Measurements from ENCODE around the gene PNMA1. TPM values are rescaled to one million over a fixed set of nuclear protein-coding genes. Genes with fewer than 3 reads are reported as not detected.
A peak's percentile ranks its signal among the peaks of the same experiment; 100 is the strongest.

PNMA1 gene
- total RNA-seq, 1 experiment from 2014 or later: 7.7 TPM

DNA sequence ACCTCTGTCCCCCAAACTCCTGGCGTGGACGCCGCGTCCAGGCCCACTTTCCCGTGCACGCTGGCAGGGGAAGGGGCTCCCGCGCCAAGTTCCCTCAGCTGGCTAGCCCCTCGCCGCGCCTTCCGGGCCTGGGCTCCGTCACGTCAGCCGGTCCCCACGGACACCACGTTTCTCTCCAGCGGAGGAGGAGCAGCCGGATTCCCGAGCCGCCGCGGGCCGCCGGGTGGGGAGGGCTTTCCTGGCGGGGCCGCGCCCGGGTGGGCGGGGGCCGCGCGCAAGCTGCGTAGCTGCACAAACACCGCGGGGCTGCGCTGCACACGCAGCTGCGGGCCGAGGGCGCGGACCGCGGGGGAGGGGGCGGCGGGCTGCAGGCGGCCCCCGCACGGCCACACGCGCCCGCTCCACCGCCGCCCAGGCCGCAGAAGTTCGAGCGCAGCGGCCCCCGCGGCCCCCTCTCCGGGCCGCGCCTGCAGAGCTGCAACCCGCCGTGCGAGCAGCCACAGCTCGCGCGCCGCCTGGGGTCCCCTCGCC is 45.1 kb upstream of the PNMA1 start:
- Histone ChIP-seq H3K27me3 (ENCODE audit: low read length) (no peaks in the 10 kb centered on the region), H3K27ac (ENCODE audit: low read length) (peak overlapping the region; percentile 89), H4K20me1 (ENCODE audit: insufficient read depth, low read depth, low read length) (peaks cover 35% of the 10 kb centered on the region), H3K79me2 (ENCODE audit: low read length) (peaks cover 92% of the 10 kb centered on the region), H3K9me2 (replicated peaks; ENCODE audit: insufficient read depth, low read length) (no peaks in the 10 kb centered on the region), H3K4me3 (ENCODE audit: low read length) (peak overlapping the region; percentile 82), H3K4me1 (ENCODE audit: low read length) (peaks cover 88% of the 10 kb centered on the region), H3K4me2 (ENCODE audit: low read depth, low read length, poor library complexity, severe bottlenecking) (peak overlapping the region; percentile 95), H3K36me3 (ENCODE audit: insufficient read depth, low read length) (no peaks in the 10 kb centered on the region), H3K9ac (ENCODE audit: low read length) (peak overlapping the region; percentile 93), H2AFZ (ENCODE audit: low read length) (no peak overlapping the region), H3K9me3 (ENCODE audit: low read length) (no peaks in the 10 kb centered on the region)
- DNase-seq: peak; percentile 89

GRCh38 chr14:73758392-73759182 is 44.4 kb upstream of the PNMA1 start:
- Histone ChIP-seq H3K4me1 (ENCODE audit: low read length) (peaks cover 89% of the 10 kb centered on the region), H2AFZ (ENCODE audit: low read length) (no peak overlapping the region), H3K9me3 (ENCODE audit: low read length) (no peaks in the 10 kb centered on the region), H3K36me3 (ENCODE audit: insufficient read depth, low read length) (no peaks in the 10 kb centered on the region), H3K27ac (ENCODE audit: low read length) (peak overlapping the region; percentile 89), H3K79me2 (ENCODE audit: low read length) (peaks cover 94% of the 10 kb centered on the region), H3K9me2 (replicated peaks; ENCODE audit: insufficient read depth, low read length) (no peaks in the 10 kb centered on the region), H3K4me2 (ENCODE audit: low read depth, low read length, poor library complexity, severe bottlenecking) (peak overlapping the region; percentile 95), H3K4me3 (ENCODE audit: low read length) (peak overlapping the region; percentile 82), H3K27me3 (ENCODE audit: low read length) (no peaks in the 10 kb centered on the region), H3K9ac (ENCODE audit: low read length) (peak overlapping the region; percentile 93), H4K20me1 (ENCODE audit: insufficient read depth, low read depth, low read length) (peaks cover 42% of the 10 kb centered on the region)
- peak; percentile 97 for DNase-seq

- Histone ChIP-seq H3K79me2 (ENCODE audit: low read length) (peaks cover 94% of the 10 kb centered on the region), H3K27ac (ENCODE audit: low read length) (peak overlapping the region; percentile 89), H3K4me3 (ENCODE audit: low read length) (peak overlapping the region; percentile 82), H3K4me2 (ENCODE audit: low read depth, low read length, poor library complexity, severe bottlenecking) (peak overlapping the region; percentile 95), H2AFZ (ENCODE audit: low read length) (no peak overlapping the region), H3K9me2 (replicated peaks; ENCODE audit: insufficient read depth, low read length) (no peaks in the 10 kb centered on the region), H3K9me3 (ENCODE audit: low read length) (no peaks in the 10 kb centered on the region), H4K20me1 (ENCODE audit: insufficient read depth, low read depth, low read length) (peaks cover 48% of the 10 kb centered on the region), H3K4me1 (ENCODE audit: low read length) (peaks cover 89% of the 10 kb centered on the region), H3K27me3 (ENCODE audit: low read length) (no peaks in the 10 kb centered on the region), H3K9ac (ENCODE audit: low read length) (peak overlapping the region; percentile 93), H3K36me3 (ENCODE audit: insufficient read depth, low read length) (no peaks in the 10 kb centered on the region)
- no peak for DNase-seq
Observed at GRCh38 chr14:73757876-73758391, 43.8 kb upstream of the PNMA1 start.

DNA sequence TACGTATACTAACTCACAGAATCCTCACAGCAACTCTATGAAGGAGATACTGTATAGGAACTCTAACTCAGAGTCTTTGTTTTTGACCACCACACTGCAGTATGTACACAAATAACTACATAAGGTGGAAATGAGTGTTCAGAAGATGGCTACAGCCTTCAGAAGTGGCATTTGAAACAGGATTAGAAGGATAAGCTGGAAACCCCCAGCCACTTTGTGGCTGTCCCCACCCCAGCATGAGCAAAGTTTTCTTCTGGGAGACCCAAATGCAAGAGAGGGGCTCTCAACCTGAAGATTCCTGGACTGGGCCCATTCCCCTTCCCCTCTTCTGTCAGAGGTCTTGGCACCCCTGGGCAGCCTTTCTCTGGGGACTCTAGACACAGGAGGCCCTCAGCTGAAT is 43.2 kb upstream of the PNMA1 start:
- Histone ChIP-seq H2AFZ (ENCODE audit: low read length) (no peak overlapping the region), H4K20me1 (ENCODE audit: insufficient read depth, low read depth, low read length) (peaks cover 54% of the 10 kb centered on the region), H3K27ac (ENCODE audit: low read length) (peak overlapping the region; percentile 89), H3K79me2 (ENCODE audit: low read length) (peaks cover 95% of the 10 kb centered on the region), H3K9ac (ENCODE audit: low read length) (peak overlapping the region; percentile 93), H3K36me3 (ENCODE audit: insufficient read depth, low read length) (no peaks in the 10 kb centered on the region), H3K27me3 (ENCODE audit: low read length) (no peaks in the 10 kb centered on the region), H3K4me1 (ENCODE audit: low read length) (peaks cover 89% of the 10 kb centered on the region), H3K9me3 (ENCODE audit: low read length) (no peaks in the 10 kb centered on the region), H3K4me3 (ENCODE audit: low read length) (peak overlapping the region; percentile 82), H3K4me2 (ENCODE audit: low read depth, low read length, poor library complexity, severe bottlenecking) (peak overlapping the region; percentile 95), H3K9me2 (replicated peaks; ENCODE audit: insufficient read depth, low read length) (no peaks in the 10 kb centered on the region)
- no peak for DNase-seq

- no peak overlapping the region for H2AFZ ChIP-seq (ENCODE audit: low read length)
- no peaks in the 10 kb centered on the region for H3K36me3 ChIP-seq (ENCODE audit: insufficient read depth, low read length)
- H3K4me2 ChIP-seq (ENCODE audit: low read depth, low read length, poor library complexity, severe bottlenecking): peak overlapping the region; percentile 95
- peaks cover 95% of the 10 kb centered on the region for H3K79me2 ChIP-seq (ENCODE audit: low read length)
- H3K27me3 ChIP-seq (ENCODE audit: low read length): no peaks in the 10 kb centered on the region
- peak overlapping the region; percentile 89 for H3K27ac ChIP-seq (ENCODE audit: low read length)
- H3K9me3 ChIP-seq (ENCODE audit: low read length): no peaks in the 10 kb centered on the region
- H3K4me3 ChIP-seq (ENCODE audit: low read length): peak overlapping the region; percentile 82
- H3K9me2 ChIP-seq (replicated peaks; ENCODE audit: insufficient read depth, low read length): no peaks in the 10 kb centered on the region
- H3K4me1 ChIP-seq (ENCODE audit: low read length): peaks cover 89% of the 10 kb centered on the region
- DNase-seq: peak; percentile 65
- H4K20me1 ChIP-seq (ENCODE audit: insufficient read depth, low read depth, low read length): peaks cover 73% of the 10 kb centered on the region
- H3K9ac ChIP-seq (ENCODE audit: low read length): peak overlapping the region; percentile 93
Observed at GRCh38 chr14:73755434-73756014, 41.3 kb upstream of the PNMA1 start.

- peaks cover 78% of the 10 kb centered on the region for H4K20me1 ChIP-seq (ENCODE audit: insufficient read depth, low read depth, low read length)
- H3K4me1 ChIP-seq (ENCODE audit: low read length): peaks cover 92% of the 10 kb centered on the region
- H2AFZ ChIP-seq (ENCODE audit: low read length): no peak overlapping the region
- H3K9me2 ChIP-seq (replicated peaks; ENCODE audit: insufficient read depth, low read length): no peaks in the 10 kb centered on the region
- peak overlapping the region; percentile 89 for H3K27ac ChIP-seq (ENCODE audit: low read length)
- peak overlapping the region; percentile 95 for H3K4me2 ChIP-seq (ENCODE audit: low read depth, low read length, poor library complexity, severe bottlenecking)
- H3K79me2 ChIP-seq (ENCODE audit: low read length): peaks cover 97% of the 10 kb centered on the region
- H3K9me3 ChIP-seq (ENCODE audit: low read length): no peaks in the 10 kb centered on the region
- no peaks in the 10 kb centered on the region for H3K27me3 ChIP-seq (ENCODE audit: low read length)
- H3K4me3 ChIP-seq (ENCODE audit: low read length): peak overlapping the region; percentile 82
- H3K36me3 ChIP-seq (ENCODE audit: insufficient read depth, low read length): no peaks in the 10 kb centered on the region
- H3K9ac ChIP-seq (ENCODE audit: low read length): peak overlapping the region; percentile 93
- no peak for DNase-seq
Observed at GRCh38 chr14:73754911-73755360, 40.8 kb upstream of the PNMA1 start.

- H3K27ac ChIP-seq (ENCODE audit: low read length): peak overlapping the region; percentile 89
- no peaks in the 10 kb centered on the region for H3K27me3 ChIP-seq (ENCODE audit: low read length)
- H3K9me3 ChIP-seq (ENCODE audit: low read length): no peaks in the 10 kb centered on the region
- H3K79me2 ChIP-seq (ENCODE audit: low read length): peaks cover 99% of the 10 kb centered on the region
- H3K4me2 ChIP-seq (ENCODE audit: low read depth, low read length, poor library complexity, severe bottlenecking): peak overlapping the region; percentile 95
- no peak overlapping the region for H2AFZ ChIP-seq (ENCODE audit: low read length)
- peak overlapping the region; percentile 82 for H3K4me3 ChIP-seq (ENCODE audit: low read length)
- H3K9me2 ChIP-seq (replicated peaks; ENCODE audit: insufficient read depth, low read length): no peaks in the 10 kb centered on the region
- peaks cover 98% of the 10 kb centered on the region for H3K4me1 ChIP-seq (ENCODE audit: low read length)
- peak; percentile 78 for DNase-seq
- H4K20me1 ChIP-seq (ENCODE audit: insufficient read depth, low read depth, low read length): peaks cover 82% of the 10 kb centered on the region
- H3K9ac ChIP-seq (ENCODE audit: low read length): peak overlapping the region; percentile 93
- H3K36me3 ChIP-seq (ENCODE audit: insufficient read depth, low read length): no peaks in the 10 kb centered on the region
Observed at GRCh38 chr14:73753887-73754795, 40.0 kb upstream of the PNMA1 start.
